Neural cell (in vitro differentiated cells): ENCODE data around the gene GPC5. TPM values are rescaled to one million over a fixed set of nuclear protein-coding genes. Genes with fewer than 3 reads are reported as not detected.

Source experiments
- H2AFZ ChIP-seq: fragments of 200-600, 300-800 bp; sonication (generic), shearing (Covaris generic); 2 replicates; pipeline ENCODE4 v1.6.0; 2014; ENCODE audit warnings: low read depth, mild to moderate bottlenecking, antibody characterized with exemption, low read length, moderate library complexity
- H3F3A ChIP-seq: fragments of 200-600 bp; shearing (Covaris generic); 2 replicates; pipeline ENCODE4 v1.6.1; 2016; ENCODE audit warnings: mild to moderate bottlenecking, moderate library complexity, mixed read lengths, antibody characterized with exemption, low read length; ENCODE audit not compliant: insufficient read depth, poor library complexity, severe bottlenecking
- H3K27ac ChIP-seq: fragments of 200-600, 300-800 bp; sonication (generic), shearing (Covaris generic); 2 replicates; pipeline ENCODE4 v1.5.1; 2014; ENCODE audit warnings: mild to moderate bottlenecking, low read length, moderate library complexity
- H3K27me3 ChIP-seq: fragments of 300-800, 200-600 bp; sonication (generic), shearing (Covaris generic); 2 replicates; pipeline ENCODE4 v1.6.0; 2014; ENCODE audit warnings: mild to moderate bottlenecking, low read depth, low read length, moderate library complexity; ENCODE audit not compliant: insufficient read depth
- H3K36me3 ChIP-seq: fragments of 300-800, 200-600 bp; sonication (generic), shearing (Covaris generic); 2 replicates; pipeline ENCODE4 v1.5.1; 2014; ENCODE audit warnings: mild to moderate bottlenecking, antibody characterized with exemption, low read length, moderate library complexity; ENCODE audit not compliant: insufficient read depth
- H3K4me2 ChIP-seq: fragments of 300-800, 200-600 bp; sonication (generic), shearing (Covaris generic); 2 replicates; pipeline ENCODE4 v1.6.0; 2014; ENCODE audit warnings: mild to moderate bottlenecking, low read length
- H3K4me3 ChIP-seq: fragments of 300-800, 200-600 bp; sonication (generic), shearing (Covaris generic); 2 replicates; pipeline ENCODE4 v1.5.1; 2014; ENCODE audit warnings: mild to moderate bottlenecking, low read length, moderate library complexity
- H3K79me2 ChIP-seq: fragments of 200-600 bp; shearing (Covaris generic); replicated peaks from 2 replicates; pipeline ENCODE4 v1.6.0; 2014; ENCODE audit warnings: mild to moderate bottlenecking, low read length, moderate library complexity; ENCODE audit not compliant: insufficient read depth
- H3K9ac ChIP-seq: fragments of 300-800, 200-600 bp; sonication (generic), shearing (Covaris generic); 2 replicates; pipeline ENCODE4 v1.6.1; 2016; ENCODE audit warnings: mild to moderate bottlenecking, low read length, mixed read lengths
- H3K9me2 ChIP-seq: fragments of 200-600 bp; shearing (Covaris generic); 2 replicates; pipeline ENCODE4 v1.6.1; 2016; ENCODE audit warnings: mild to moderate bottlenecking, low read length, mixed read lengths; ENCODE audit not compliant: insufficient read depth
- H3K9me3 ChIP-seq: fragments of 200-600, 300-800 bp; sonication (generic), shearing (Covaris generic); 2 replicates; pipeline ENCODE4 v1.6.1; 2016; ENCODE audit warnings: mild to moderate bottlenecking, mixed run types, low read length, moderate library complexity, mixed read lengths
- H4K20me1 ChIP-seq: fragments of 200-600 bp; shearing (Covaris generic); 2 replicates; pipeline ENCODE4 v1.6.1; 2016; ENCODE audit warnings: mild to moderate bottlenecking, mixed run types; ENCODE audit not compliant: insufficient read depth
- CTCF ChIP-seq: fragments of 450-650 bp; IDR thresholded peaks from 2 replicates; pipeline ENCODE4 v1.5.1; 2014; ENCODE audit warnings: antibody characterized with exemption, mild to moderate bottlenecking, moderate library complexity; ENCODE audit not compliant: poor library complexity, severe bottlenecking
- EP300 ChIP-seq: fragments of 450-650 bp; conservative IDR thresholded peaks from 2 replicates; pipeline ENCODE4 v1.6.1; 2014; ENCODE audit warnings: antibody characterized with exemption, mild to moderate bottlenecking, moderate library complexity; ENCODE audit not compliant: poor library complexity, severe bottlenecking
- EZH2 ChIP-seq: fragments of 200-600, 300-800 bp; shearing (Covaris generic), sonication (generic); IDR thresholded peaks from 2 replicates; pipeline ENCODE4 v1.6.1; 2014; ENCODE audit warnings: antibody characterized with exemption, low read length, borderline replicate concordance, mild to moderate bottlenecking; ENCODE audit not compliant: insufficient read depth, poor library complexity, severe bottlenecking
- MXI1 ChIP-seq: fragments of 450-650 bp; conservative IDR thresholded peaks from 2 replicates; pipeline ENCODE4 v1.6.1; 2014; ENCODE audit warnings: antibody characterized with exemption, mild to moderate bottlenecking; ENCODE audit not compliant: poor library complexity, severe bottlenecking
- POLR2AphosphoS5 ChIP-seq: IDR thresholded peaks from 2 replicates; pipeline ENCODE4 v1.6.1; 2012
- RAD21 ChIP-seq: fragments of 450-650 bp; conservative IDR thresholded peaks from 2 replicates; pipeline ENCODE4 v1.6.1; 2014; ENCODE audit warnings: antibody characterized with exemption, mild to moderate bottlenecking, moderate library complexity
- REST ChIP-seq: IDR thresholded peaks from 2 replicates; pipeline ENCODE4 v1.6.1; 2012; ENCODE audit warnings: borderline replicate concordance
- SMC3 ChIP-seq: fragments of 450-650 bp; conservative IDR thresholded peaks from 2 replicates; pipeline ENCODE4 v1.6.1; 2014; ENCODE audit warnings: antibody characterized with exemption, mild to moderate bottlenecking, moderate library complexity; ENCODE audit not compliant: poor library complexity
- TAF1 ChIP-seq: IDR thresholded peaks from 2 replicates; pipeline ENCODE4 v1.6.1; 2012; ENCODE audit warnings: low read depth
- polyA plus RNA-seq: library from polyadenylated mRNA; depleted of rRNA; stranded (reverse); fragments of >200 nt; gene quantifications from 2 replicates; pipeline ENCODE4 v1.2.3, GENCODE V29; 2014

The GPC5 gene
- polyA plus RNA-seq, 1 donor from 2014 or later, result 5.0 TPM

DNA sequence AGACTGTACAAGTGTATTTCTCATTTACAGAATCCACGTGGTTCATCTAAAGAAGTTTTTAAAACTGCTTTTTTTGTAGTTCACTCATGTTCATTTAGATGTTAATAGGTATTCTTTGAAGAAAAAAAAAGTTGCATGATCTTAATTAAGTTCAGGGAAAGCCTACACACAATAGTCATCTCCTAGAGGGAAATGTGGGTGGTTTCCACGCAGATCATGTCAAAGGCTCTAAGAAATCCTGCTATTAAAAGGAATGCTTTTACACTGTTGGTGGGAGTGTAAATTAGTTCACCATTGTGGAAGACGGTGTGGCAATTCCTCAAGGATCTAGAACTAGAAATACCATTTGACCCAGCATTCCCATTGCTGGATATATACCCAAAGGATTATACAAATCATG lies 312.3 kb downstream of the GPC5 start:
- Histone ChIP-seq H3K9ac (no peak overlapping the region), H4K20me1 (no peaks in the 10 kb centered on the region), H3K9me2 (no peaks in the 10 kb centered on the region), H3K27ac (no peak overlapping the region), H3F3A (no peaks in the 10 kb centered on the region), H2AFZ (no peak overlapping the region), H3K27me3 (no peaks in the 10 kb centered on the region), H3K36me3 (no peaks in the 10 kb centered on the region), H3K4me3 (no peak overlapping the region), H3K4me2 (no peak overlapping the region), H3K9me3 (no peaks in the 10 kb centered on the region), H3K79me2 (no peaks in the 10 kb centered on the region)
- no peak for TF ChIP-seq EZH2
- no peak for TF ChIP-seq RAD21
- TF ChIP-seq TAF1, result no peak
- no peak for TF ChIP-seq REST
- no peak for TF ChIP-seq EP300
- TF ChIP-seq CTCF, result no peak
- no peak for TF ChIP-seq POLR2AphosphoS5
- no peak for TF ChIP-seq SMC3
- TF ChIP-seq MXI1, result no peak

- Histone ChIP-seq H3K36me3 (no peaks in the 10 kb centered on the region), H3K9ac (no peak overlapping the region), H3K9me2 (no peaks in the 10 kb centered on the region), H2AFZ (no peak overlapping the region), H3F3A (no peaks in the 10 kb centered on the region), H3K79me2 (no peaks in the 10 kb centered on the region), H3K4me2 (no peak overlapping the region), H3K27me3 (no peaks in the 10 kb centered on the region), H3K4me3 (no peak overlapping the region), H4K20me1 (no peaks in the 10 kb centered on the region), H3K27ac (no peak overlapping the region), H3K9me3 (no peaks in the 10 kb centered on the region)
- TF ChIP-seq POLR2AphosphoS5 (no peak), EZH2 (no peak), CTCF (no peak), MXI1 (no peak), TAF1 (no peak), REST (no peak), SMC3 (no peak), RAD21 (no peak), EP300 (no peak)
These were observed 316.4 kb downstream of the GPC5 start for GRCh38 chr13:91714855-91715254.
